Activated CD4-positive, CD25-positive, alpha-beta regulatory T cell treated with anti-CD3 and anti-CD28 coated beads, Interleukin-2, amount 50 U/mL, for 72 hours (primary cell): ENCODE measurements around the gene JAM2.
"Not testable (repeated sequence)": the region's sequence is repeated elsewhere in the genome, so short reads cannot be mapped to it uniquely, and the experiment has no call there.

Experiments
- DNase-seq: peaks from one replicate; pipeline ENCODE4 v3.0.0; 2021

Gene JAM2

GRCh38 chr21:25646474-25646873 is 7.4 kb downstream of the JAM2 start:
- no peak for DNase-seq

DNA sequence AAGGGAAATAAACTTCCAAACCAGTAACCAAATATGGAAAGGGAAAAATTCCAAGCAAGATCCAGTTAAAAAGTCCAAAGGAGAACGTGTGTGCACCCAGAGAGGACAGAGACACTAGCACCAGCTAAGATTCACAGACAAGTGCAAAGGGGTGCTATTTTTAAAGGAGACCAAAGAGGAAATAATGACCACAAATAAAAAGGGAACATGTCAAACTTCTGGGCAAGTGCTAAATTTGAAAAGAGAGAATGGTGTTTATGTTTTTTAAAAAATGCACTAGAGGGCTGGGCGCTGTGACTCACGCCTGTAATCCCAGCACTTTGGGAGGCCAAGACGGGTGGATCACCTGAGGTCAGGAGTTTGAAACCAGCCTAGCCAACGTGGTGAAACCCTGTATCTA is 8.6 kb downstream of the JAM2 start:
- no peak for DNase-seq

DNA sequence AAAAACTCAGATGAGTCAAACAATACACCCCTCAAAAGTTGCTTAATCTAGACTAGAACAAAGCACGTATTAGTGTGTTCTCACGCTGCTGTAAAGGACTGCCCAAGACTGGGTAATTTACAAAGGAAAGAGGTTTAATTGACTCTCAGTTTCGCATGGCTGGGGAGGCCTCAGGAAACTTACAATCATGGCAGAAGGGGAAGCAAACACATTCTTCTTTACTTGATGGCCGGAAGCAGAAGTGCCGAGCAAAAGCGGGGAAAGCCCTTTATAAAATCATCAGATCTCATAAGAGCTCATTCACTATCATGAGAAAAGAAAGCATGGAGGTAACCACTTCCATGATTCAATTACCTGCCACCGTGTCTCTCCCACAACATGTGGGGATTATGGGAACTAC is 10.1 kb downstream of the JAM2 start:
- no peak for DNase-seq

GRCh38 chr21:25656412-25656811 is 17.4 kb downstream of the JAM2 start:
- no peak for DNase-seq

DNA sequence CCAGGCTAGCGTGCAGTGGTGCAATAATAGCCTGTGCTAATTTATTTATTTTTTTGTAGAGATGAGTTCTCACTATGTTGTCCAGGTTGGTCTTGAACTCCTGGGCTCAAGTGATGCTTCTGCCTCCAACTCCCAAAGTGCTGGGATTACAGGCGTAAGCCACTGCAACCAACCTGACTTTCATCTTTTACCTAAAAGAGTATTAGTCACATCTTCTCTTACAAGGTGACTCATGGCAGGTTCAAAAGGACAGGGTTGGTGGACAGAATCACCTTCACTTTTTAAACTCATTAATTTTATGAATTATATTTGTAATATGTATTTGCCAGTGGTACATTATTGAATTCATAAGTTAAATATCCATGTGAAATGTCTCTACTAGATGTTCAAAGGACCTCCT is 18.1 kb downstream of the JAM2 start:
- DNase-seq, result no peak

- no peak for DNase-seq
Observed at GRCh38 chr21:25658427-25659035, 19.5 kb downstream of the JAM2 start.

DNA sequence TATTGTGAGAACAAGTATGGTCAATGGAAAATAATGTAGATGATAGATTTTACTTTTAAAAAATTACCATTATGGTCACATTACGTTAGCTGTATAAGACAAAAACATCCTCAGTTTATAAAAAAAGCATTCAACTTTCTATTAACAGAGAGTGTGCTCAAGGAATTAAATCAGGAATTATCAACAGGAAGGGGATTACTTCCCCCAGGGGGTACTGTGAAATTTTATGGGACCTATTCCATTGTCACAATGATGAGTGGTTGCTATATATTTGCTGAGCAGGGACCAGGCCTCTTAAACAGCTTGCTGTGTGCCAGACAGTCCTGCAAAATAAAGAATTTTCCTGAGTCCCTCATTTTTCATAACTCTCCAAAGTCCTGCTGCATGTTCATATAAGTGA is 21.2 kb downstream of the JAM2 start:
- DNase-seq, result no peak

- no peak for DNase-seq
Observed at GRCh38 chr21:25664491-25664931, 25.5 kb downstream of the JAM2 start.

- no peak for DNase-seq
Observed at GRCh38 chr21:25670726-25671125, 31.7 kb downstream of the JAM2 start.

DNA sequence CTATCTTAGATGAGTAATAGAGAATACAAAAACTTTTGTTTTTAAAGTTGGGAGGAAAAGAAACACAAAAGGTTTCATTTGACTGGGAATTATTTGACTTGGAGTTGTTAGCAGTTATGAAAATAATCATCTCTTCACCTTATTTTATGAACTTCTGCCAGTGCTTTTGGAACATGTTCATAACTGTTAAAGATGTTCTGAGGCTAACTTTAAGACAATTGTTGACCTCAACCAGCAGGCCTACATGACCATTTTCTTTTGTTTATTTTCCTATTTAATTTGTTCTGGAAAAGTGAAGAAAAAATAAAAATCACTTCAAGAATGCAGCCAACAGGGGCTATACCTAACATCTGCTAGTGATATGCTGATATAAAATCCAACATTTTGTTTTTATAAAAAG is 37.4 kb downstream of the JAM2 start:
- no peak for DNase-seq

DNA sequence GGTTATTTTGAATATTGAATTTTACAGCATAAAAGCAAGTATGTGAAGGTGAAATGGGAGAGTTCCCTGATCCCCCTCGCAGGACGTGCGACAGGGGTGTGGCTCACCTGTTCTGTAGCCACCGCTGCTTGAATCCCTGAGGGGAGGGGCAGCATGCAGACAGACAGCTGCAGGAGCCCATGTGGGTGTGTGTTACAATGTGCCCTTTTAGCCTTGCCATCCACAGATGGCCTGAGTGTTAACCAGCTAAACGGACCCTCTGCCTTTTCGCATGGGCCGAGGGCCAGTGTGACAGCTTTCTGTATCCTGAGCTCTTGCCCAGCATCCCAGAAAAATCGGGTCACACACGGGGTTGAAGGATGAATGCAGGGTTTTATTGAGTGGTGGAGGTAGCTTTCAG is 43.3 kb downstream of the JAM2 start:
- no peak for DNase-seq

DNA sequence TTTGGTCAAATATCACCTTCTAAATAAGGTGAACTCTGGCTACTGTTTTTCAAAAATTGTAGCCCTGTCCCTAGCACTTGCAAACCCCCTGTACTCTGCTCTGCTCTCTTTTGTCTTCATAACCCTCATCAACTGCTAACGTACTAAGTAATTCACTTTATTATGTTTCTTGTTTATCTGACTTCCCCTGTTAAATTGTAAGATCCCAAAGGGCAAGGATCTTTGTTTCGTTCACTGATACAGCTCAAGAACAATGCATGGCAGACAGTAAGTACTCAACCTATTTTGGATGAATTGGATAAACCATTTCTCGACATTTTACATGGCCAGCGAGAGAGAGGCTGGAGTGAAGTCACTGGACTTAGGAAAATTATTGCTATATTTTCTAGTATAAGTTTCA is 48.7 kb downstream of the JAM2 start:
- DNase-seq, result no peak

DNA sequence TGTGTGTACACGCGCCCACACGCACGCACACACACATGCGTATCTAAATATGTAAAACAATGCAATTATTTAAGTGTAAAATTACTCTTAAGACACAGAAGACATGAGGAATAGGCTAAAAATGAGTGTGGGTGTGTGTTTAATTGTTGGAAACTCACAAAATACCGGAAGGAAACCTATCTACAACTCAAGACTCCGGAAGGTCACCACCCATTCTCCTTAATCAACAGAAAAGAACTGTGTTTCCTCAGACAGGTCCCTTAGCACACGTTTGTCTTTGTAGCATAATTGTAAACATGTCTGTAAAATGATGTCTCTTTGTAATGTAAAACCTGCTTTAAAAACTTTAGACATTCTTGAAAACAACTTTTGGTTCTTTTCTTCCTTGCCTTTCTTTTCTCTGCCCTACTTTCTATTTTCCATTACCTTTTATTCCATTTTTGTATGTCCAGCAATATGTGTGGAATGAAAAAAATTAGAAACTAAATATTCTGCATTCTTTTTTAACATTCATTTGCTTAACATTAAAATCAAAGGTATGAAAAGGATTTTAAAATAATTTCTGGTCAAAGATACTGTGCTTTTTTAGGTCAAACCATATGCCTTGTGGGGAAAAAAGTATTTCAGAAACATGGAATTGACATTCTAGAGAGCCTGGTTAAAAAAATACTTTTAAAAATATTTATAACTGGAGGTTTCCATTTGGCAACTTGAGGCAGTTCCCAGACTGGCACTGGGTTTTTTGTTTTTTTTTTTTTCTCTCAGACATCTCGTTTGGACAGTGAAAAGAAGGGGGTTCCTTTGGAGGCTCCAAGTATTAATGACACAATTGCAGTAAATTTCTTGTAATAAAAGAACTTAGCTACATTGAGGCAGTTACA is 49.5 kb downstream of the JAM2 start:
- DNase-seq, result no peak

DNA sequence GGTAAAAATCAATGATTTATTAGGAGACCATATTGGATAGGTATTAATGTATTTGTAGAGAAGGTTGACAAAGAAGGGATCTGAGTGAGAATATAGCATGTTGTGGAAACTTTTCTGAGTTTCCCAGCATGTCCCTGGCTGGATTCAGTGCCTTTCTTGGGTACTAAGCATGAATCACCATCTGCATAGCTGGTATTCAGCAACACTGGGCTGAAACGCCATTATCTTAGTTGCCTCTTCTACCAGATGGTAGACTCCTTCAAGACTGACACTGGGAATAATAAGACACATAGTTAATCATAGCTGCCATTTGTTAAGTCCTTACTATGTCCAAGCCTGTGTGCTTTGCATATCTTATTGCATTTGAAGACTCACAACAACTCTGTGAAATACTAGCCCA is 50.2 kb downstream of the JAM2 start:
- no peak for DNase-seq

DNA sequence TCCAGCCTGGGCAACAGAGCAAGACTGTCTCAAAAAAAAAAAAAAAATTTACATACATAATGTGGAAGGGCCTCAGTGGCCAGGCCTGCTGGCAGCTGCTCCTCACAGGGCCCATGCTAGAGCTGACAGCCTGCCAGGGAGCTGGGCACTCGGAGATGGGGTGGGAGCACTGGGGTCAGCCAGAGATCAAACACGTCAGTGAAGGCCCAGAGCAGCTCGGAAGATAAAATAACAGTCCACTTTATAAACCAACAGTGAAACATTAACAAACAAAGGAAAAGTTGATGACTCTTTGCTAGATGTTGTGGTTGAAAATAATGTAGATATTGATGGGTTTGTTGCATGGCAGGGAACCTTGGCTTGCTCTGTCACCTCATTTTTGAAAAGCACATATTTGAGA is 52.9 kb downstream of the JAM2 start:
- no peak for DNase-seq

GRCh38 chr21:25695461-25695860 is 56.4 kb downstream of the JAM2 start:
- not testable (repeated sequence) for DNase-seq

- no peak for DNase-seq
Observed at GRCh38 chr21:25700741-25701140, 61.7 kb downstream of the JAM2 start.

DNA sequence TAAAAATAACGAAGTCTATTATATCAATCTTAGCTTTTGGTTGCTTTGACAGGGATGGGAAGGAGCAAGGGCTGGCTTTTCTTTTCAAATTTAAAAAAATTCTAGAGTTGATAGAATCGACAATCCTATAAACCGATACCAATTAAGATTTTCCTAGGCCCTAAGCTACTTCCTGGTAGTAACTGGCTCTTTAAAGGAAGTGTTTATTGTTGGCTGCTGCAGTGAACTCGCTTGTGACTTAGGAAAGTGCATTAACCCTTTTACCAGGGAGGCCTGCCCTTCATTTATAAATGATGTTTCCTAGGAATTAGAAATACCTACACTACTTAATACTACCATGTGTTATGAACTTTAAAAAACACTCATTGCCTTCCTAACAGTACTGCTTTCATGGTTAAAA is 62.5 kb downstream of the JAM2 start:
- DNase-seq, result no peak

GRCh38 chr21:25708467-25709065 is 69.5 kb downstream of the JAM2 start:
- DNase-seq, result peak; percentile 36

GRCh38 chr21:25709684-25710265 is 70.7 kb downstream of the JAM2 start:
- no peak for DNase-seq

GRCh38 chr21:25710550-25710949 is 71.5 kb downstream of the JAM2 start:
- DNase-seq, result no peak

DNA sequence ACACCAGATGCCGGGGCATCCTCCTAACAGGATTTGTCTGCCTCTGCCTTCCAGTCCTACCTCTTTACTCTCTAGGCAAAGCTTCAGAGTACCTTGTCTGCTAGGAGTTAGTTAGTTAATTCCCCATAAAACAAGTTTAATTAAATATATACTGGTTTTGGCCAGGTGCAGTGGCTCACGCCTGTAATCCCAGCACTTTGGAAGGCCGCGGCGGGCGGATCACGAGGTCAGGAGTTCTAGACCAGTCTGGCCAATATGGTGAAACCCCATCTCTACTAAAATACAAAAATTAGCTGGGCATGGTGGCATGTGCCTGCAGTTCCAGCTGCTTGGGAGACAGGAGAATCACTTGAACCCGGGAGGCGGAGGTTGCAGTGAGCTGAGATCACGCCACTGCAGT is 75.0 kb downstream of the JAM2 start:
- DNase-seq, result not testable (repeated sequence)

DNA sequence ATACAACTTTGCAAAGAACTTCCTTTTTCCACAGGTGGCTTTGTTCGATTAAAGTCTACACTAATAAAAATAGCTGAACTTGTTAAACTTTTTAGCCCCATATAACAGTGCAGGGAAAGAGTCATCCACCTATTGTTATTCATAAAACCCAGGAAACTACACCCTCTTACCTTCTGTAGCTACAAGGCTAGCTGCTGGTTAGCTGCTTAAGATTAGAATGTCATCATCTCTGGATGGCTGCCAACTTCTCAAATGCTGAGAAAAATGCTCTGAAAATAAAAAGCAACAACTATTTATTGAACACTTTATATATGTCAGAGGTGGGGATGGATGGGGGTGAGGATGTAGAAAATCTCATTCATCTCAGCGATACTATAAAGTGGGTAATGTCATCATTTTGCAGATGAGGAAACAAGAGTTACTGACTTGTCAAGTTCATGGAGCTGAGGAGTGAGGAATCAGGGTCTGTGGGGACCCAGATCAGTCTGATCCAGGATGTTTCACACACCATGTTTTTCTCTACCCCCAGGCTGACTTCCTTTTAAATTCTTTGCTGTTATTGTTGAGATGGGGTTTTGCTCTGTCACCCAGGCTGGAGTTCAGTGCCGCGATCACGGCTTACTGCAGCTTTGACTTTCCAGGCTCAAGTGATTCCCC is 78.6 kb downstream of the JAM2 start:
- no peak for DNase-seq
